ENCODE results near the gene GRM8. TPM values are rescaled to one million over a fixed set of nuclear protein-coding genes. Genes with fewer than 3 reads are reported as not detected.

Gene GRM8
- total and polyA plus RNA-seq, 2 experiments from 2014 or later, result 0.92 to 1.3 TPM

DNA sequence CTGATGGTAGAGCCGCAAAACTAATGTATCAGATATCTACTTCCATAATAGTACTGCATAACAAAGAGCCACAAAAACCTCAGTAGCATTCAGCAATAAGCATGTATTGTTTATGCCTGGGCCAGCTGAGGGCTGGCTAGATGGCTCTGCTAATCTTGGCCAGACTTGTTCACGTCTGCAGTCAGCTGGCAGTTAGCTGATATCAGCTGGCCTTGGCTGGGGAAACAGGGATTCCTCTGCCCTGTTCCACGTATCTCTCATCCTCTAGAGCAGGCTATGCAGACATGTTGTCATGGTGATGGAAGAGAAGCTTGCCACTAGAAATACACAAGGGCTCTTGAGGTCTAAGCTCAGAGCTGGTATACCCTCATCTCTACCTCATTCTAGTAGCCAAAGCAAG is 62.9 kb downstream of the GRM8 start:
- no peaks in the 10 kb centered on the region for H3K9me3 ChIP-seq (ENCODE audit: low read depth)
- no peaks in the 10 kb centered on the region for H3K27me3 ChIP-seq
- H3K36me3 ChIP-seq, result no peaks in the 10 kb centered on the region
- peak in 1 of 2 donors; percentile 60 for DNase-seq (ENCODE audit: low read depth in 1 of 2, low spot score in 1 of 2)
- TF ChIP-seq, protein P1, sequence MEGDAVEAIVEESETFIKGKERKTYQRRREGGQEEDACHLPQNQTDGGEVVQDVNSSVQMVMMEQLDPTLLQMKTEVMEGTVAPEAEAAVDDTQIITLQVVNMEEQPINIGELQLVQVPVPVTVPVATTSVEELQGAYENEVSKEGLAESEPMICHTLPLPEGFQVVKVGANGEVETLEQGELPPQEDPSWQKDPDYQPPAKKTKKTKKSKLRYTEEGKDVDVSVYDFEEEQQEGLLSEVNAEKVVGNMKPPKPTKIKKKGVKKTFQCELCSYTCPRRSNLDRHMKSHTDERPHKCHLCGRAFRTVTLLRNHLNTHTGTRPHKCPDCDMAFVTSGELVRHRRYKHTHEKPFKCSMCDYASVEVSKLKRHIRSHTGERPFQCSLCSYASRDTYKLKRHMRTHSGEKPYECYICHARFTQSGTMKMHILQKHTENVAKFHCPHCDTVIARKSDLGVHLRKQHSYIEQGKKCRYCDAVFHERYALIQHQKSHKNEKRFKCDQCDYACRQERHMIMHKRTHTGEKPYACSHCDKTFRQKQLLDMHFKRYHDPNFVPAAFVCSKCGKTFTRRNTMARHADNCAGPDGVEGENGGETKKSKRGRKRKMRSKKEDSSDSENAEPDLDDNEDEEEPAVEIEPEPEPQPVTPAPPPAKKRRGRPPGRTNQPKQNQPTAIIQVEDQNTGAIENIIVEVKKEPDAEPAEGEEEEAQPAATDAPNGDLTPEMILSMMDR (IDR thresholded peaks at IDR 0.05; ENCODE audit: low read depth, low read length), result no peak
- H3K4me3 ChIP-seq, result no peak overlapping the region
- peaks cover 9% of the 10 kb centered on the region for H3K4me1 ChIP-seq (ENCODE audit: low read depth)
- H3K27ac ChIP-seq, result no peak overlapping the region

GRCh38 chr7:127189074-127189473 is 63.7 kb downstream of the GRM8 start:
- no peaks in the 10 kb centered on the region for H3K36me3 ChIP-seq
- TF ChIP-seq, protein P1 (IDR thresholded peaks at IDR 0.05; ENCODE audit: low read depth, low read length), result no peak
- no peak overlapping the region for H3K4me3 ChIP-seq
- no peaks in the 10 kb centered on the region for H3K9me3 ChIP-seq (ENCODE audit: low read depth)
- no peak overlapping the region for H3K27ac ChIP-seq
- H3K27me3 ChIP-seq, result no peaks in the 10 kb centered on the region
- peaks cover 9% of the 10 kb centered on the region for H3K4me1 ChIP-seq (ENCODE audit: low read depth)
- no peak for DNase-seq (ENCODE audit: low read depth in 1 of 2, low spot score in 1 of 2)

- Histone ChIP-seq H3K27me3 (no peaks in the 10 kb centered on the region), H3K9me3 (ENCODE audit: low read depth) (no peaks in the 10 kb centered on the region), H3K4me1 (ENCODE audit: low read depth) (peaks cover 9% of the 10 kb centered on the region), H3K4me3 (no peak overlapping the region), H3K36me3 (no peaks in the 10 kb centered on the region), H3K27ac (no peak overlapping the region)
- no peak for DNase-seq (ENCODE audit: low read depth in 1 of 2, low spot score in 1 of 2)
- TF ChIP-seq, protein P1 (IDR thresholded peaks at IDR 0.05; ENCODE audit: low read depth, low read length), result no peak
These were observed 65.0 kb downstream of the GRM8 start for GRCh38 chr7:127187740-127188139.

- H3K27ac ChIP-seq, result no peak overlapping the region
These were observed 66.1 kb downstream of the GRM8 start for GRCh38 chr7:127186686-127187085.

GRCh38 chr7:127177156-127177555 is 75.6 kb downstream of the GRM8 start:
- Histone ChIP-seq H3K9me3 (ENCODE audit: low read depth) (no peaks in the 10 kb centered on the region), H3K36me3 (no peaks in the 10 kb centered on the region), H3K27me3 (no peaks in the 10 kb centered on the region), H3K4me3 (no peak overlapping the region), H3K4me1 (ENCODE audit: low read depth) (no peaks in the 10 kb centered on the region), H3K27ac (no peak overlapping the region)
- DNase-seq (ENCODE audit: low read depth in 1 of 2, low spot score in 1 of 2), result no peak
- TF ChIP-seq, protein P1 (IDR thresholded peaks at IDR 0.05; ENCODE audit: low read depth, low read length), result no peak

More at GRCh38 chr7:127186686-127187085, 66.1 kb downstream of the GRM8 start:
- TF ChIP-seq, protein P1 (IDR thresholded peaks at IDR 0.05; ENCODE audit: low read depth, low read length), result no peak
- H3K4me3 ChIP-seq, result no peak overlapping the region
- DNase-seq (ENCODE audit: low read depth in 1 of 2, low spot score in 1 of 2), result no peak
- no peaks in the 10 kb centered on the region for H3K9me3 ChIP-seq (ENCODE audit: low read depth)
- peaks cover 9% of the 10 kb centered on the region for H3K4me1 ChIP-seq (ENCODE audit: low read depth)
- no peaks in the 10 kb centered on the region for H3K27me3 ChIP-seq
- H3K36me3 ChIP-seq, result no peaks in the 10 kb centered on the region

DNA sequence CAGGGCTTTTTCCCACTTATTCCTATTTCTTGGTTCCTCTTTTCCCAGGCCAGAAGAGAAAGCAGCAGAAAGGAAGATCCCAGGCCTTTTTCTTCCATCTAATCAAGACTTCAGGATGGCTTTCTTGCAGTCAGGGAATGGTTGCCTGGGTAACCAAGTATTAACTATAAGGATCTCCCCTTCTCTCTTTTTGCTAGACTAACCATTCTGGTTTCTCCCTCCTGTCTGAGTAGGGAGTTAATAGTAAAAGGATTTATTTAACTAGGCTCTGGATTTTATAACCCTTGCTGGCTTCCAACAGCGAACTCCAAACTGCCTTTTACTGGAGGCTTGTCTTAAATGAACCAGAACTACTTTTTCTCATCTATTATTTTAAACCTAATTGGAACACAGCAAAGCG is 90.4 kb downstream of the GRM8 start:
- Histone ChIP-seq H3K27ac (no peak overlapping the region), H3K4me1 (ENCODE audit: low read depth) (no peaks in the 10 kb centered on the region), H3K9me3 (ENCODE audit: low read depth) (no peaks in the 10 kb centered on the region), H3K36me3 (no peaks in the 10 kb centered on the region), H3K4me3 (no peak overlapping the region), H3K27me3 (no peaks in the 10 kb centered on the region)
- no peak for DNase-seq (ENCODE audit: low read depth in 1 of 2, low spot score in 1 of 2)
- TF ChIP-seq, protein P1 (IDR thresholded peaks at IDR 0.05; ENCODE audit: low read depth, low read length), result no peak
